H9 (cell line): ENCODE results near the gene WDR82. TPM values are rescaled to one million over a fixed set of nuclear protein-coding genes. Genes with fewer than 3 reads are reported as not detected.

ENCODE experiments used
- DNase-seq: peaks from one replicate; pipeline ENCODE4 v3.0.0-alpha.2; 2017
- H2AFZ ChIP-seq: one replicate; pipeline ENCODE4 v1.6.1; 2013; ENCODE audit warnings: mild to moderate bottlenecking, low read length, control low read depth, moderate library complexity
- H2AK5ac ChIP-seq: 2 replicates; pipeline ENCODE4 v1.6.1; 2013; ENCODE audit warnings: low read length, control low read depth, mixed read lengths; ENCODE audit not compliant: insufficient read length
- H2BK120ac ChIP-seq: one replicate; pipeline ENCODE4 v1.6.1; 2013; ENCODE audit warnings: low read depth, mild to moderate bottlenecking, low read length, control low read depth, inconsistent platforms; ENCODE audit not compliant: poor library complexity, severe bottlenecking
- H2BK12ac ChIP-seq: 2 replicates; pipeline ENCODE4 v1.6.1; 2013; ENCODE audit warnings: low read length, control low read depth, mixed read lengths, low read depth; ENCODE audit not compliant: insufficient read length
- H2BK15ac ChIP-seq: 2 replicates; pipeline ENCODE4 v1.6.1; 2013; ENCODE audit warnings: low read depth, low read length, control low read depth
- H2BK20ac ChIP-seq: one replicate; pipeline ENCODE4 v1.6.1; 2013; ENCODE audit warnings: low read depth, mild to moderate bottlenecking, low read length, control low read depth, inconsistent platforms; ENCODE audit not compliant: poor library complexity, severe bottlenecking
- H2BK5ac ChIP-seq: 2 replicates; pipeline ENCODE4 v1.6.1; 2013; ENCODE audit warnings: low read length, control low read depth, mixed read lengths; ENCODE audit not compliant: insufficient read length
- H3K14ac ChIP-seq: 2 replicates; pipeline ENCODE4 v1.6.1; 2013; ENCODE audit warnings: low read length, control low read depth; ENCODE audit not compliant: insufficient read depth
- H3K18ac ChIP-seq: 2 replicates; pipeline ENCODE4 v1.6.1; 2013; ENCODE audit warnings: low read depth, mild to moderate bottlenecking, mixed read lengths, low read length, control low read depth; ENCODE audit not compliant: insufficient read length
- H3K23ac ChIP-seq: 2 replicates; pipeline ENCODE4 v1.6.1; 2013; ENCODE audit warnings: low read length, control low read depth, mixed read lengths, low read depth; ENCODE audit not compliant: insufficient read length
- H3K23me2 ChIP-seq: 2 replicates; pipeline ENCODE4 v1.6.1; 2013; ENCODE audit warnings: low read depth, mild to moderate bottlenecking, mixed read lengths, low read length, control low read depth; ENCODE audit not compliant: insufficient read length, poor library complexity, severe bottlenecking
- H3K27ac ChIP-seq: 2 replicates; pipeline ENCODE4 v1.5.1; 2013; ENCODE audit warnings: low read length, control low read depth, mixed read lengths, low read depth; ENCODE audit not compliant: insufficient read length
- H3K27me3 ChIP-seq: 2 replicates; pipeline ENCODE4 v1.6.1; 2013; ENCODE audit warnings: low read length, control low read depth, inconsistent platforms; ENCODE audit not compliant: insufficient read depth
- H3K4ac ChIP-seq: 2 replicates; pipeline ENCODE4 v1.6.1; 2013; ENCODE audit warnings: low read depth, mild to moderate bottlenecking, control low read depth, inconsistent platforms, low read length, moderate library complexity
- H3K4me1 ChIP-seq: 2 replicates; pipeline ENCODE4 v1.6.1; 2013; ENCODE audit warnings: low read length, control low read depth, inconsistent platforms; ENCODE audit not compliant: insufficient read depth
- H3K4me2 ChIP-seq: 2 replicates; pipeline ENCODE4 v1.6.1; 2013; ENCODE audit warnings: low read length, control low read depth, mixed read lengths; ENCODE audit not compliant: insufficient read length, insufficient read depth
- H3K56ac ChIP-seq: 2 replicates; pipeline ENCODE4 v1.6.1; 2013; ENCODE audit warnings: low read depth, mild to moderate bottlenecking, mixed read lengths, low read length, control low read depth; ENCODE audit not compliant: insufficient read length
- H3K79me1 ChIP-seq: 2 replicates; pipeline ENCODE4 v1.6.1; 2013; ENCODE audit warnings: low read depth, mild to moderate bottlenecking, moderate library complexity, low read length, control low read depth, inconsistent platforms; ENCODE audit not compliant: insufficient read depth, poor library complexity, severe bottlenecking
- H3K79me2 ChIP-seq: 2 replicates; pipeline ENCODE4 v1.6.1; 2013; ENCODE audit warnings: low read length, control low read depth, inconsistent platforms; ENCODE audit not compliant: insufficient read depth
- H3K9ac ChIP-seq: 2 replicates; pipeline ENCODE4 v1.6.1; 2013; ENCODE audit warnings: low read length, control low read depth, mixed read lengths; ENCODE audit not compliant: insufficient read length; ENCODE audit errors: extremely low read depth
- H3K9me3 ChIP-seq: one replicate; pipeline ENCODE4 v1.6.1; 2013; ENCODE audit warnings: low read depth, low read length, inconsistent platforms; ENCODE audit not compliant: control insufficient read depth
- H3T11ph ChIP-seq: one replicate; pipeline ENCODE4 v1.6.1; 2013; ENCODE audit warnings: mild to moderate bottlenecking, low read length, control low read depth, inconsistent platforms
- H4K20me1 ChIP-seq: one replicate; pipeline ENCODE4 v1.6.1; 2013; ENCODE audit not compliant: control insufficient read depth, insufficient read length, insufficient read depth
- H4K5ac ChIP-seq: 2 replicates; pipeline ENCODE4 v1.6.1; 2013; ENCODE audit warnings: low read depth, mild to moderate bottlenecking, mixed read lengths, low read length, control low read depth; ENCODE audit not compliant: insufficient read length
- H4K8ac ChIP-seq: replicated peaks from 2 replicates; pipeline ENCODE4 v1.6.1; 2013; ENCODE audit warnings: low read length, control low read depth, mixed read lengths, low read depth; ENCODE audit not compliant: insufficient read length
- H4K91ac ChIP-seq: 2 replicates; pipeline ENCODE4 v1.6.1; 2013; ENCODE audit warnings: low read depth, mild to moderate bottlenecking, moderate library complexity, mixed read lengths, low read length, control low read depth; ENCODE audit not compliant: insufficient read length
- H3K27ac Mint-ChIP-seq, 3 experiments: 2 replicates in 2 of 3; 3 replicates in 1 of 3; pipeline ENCODE4 v1.8.0; 2020 to 2021; ENCODE audit warnings: mixed read lengths in 3 of 3, mild to moderate bottlenecking in 1 of 3, moderate library complexity in 1 of 3
- H3K27me3 Mint-ChIP-seq: 2 replicates; pipeline ENCODE4 v1.8.0; 2021; ENCODE audit warnings: low read depth, mild to moderate bottlenecking, moderate library complexity, mixed read lengths
- H3K36me3 Mint-ChIP-seq, 3 experiments: 2 replicates in 2 of 3; 3 replicates in 1 of 3; pipeline ENCODE4 v1.8.0; 2020 to 2021; ENCODE audit warnings: low read depth in 3 of 3, mixed read lengths in 3 of 3; ENCODE audit not compliant: insufficient read depth in 1 of 3
- H3K4me1 Mint-ChIP-seq, 2 experiments: 2 replicates each; pipeline ENCODE4 v1.8.0; 2020; ENCODE audit warnings: mixed read lengths in 2 of 2
- H3K4me3 Mint-ChIP-seq, 2 experiments: 2 replicates in 1 of 2; 3 replicates in 1 of 2; pipeline ENCODE4 v1.8.0; 2020 to 2021; ENCODE audit warnings: mild to moderate bottlenecking in 2 of 2, mixed read lengths in 2 of 2, moderate library complexity in 1 of 2
- H3K9me3 Mint-ChIP-seq, 2 experiments: 2 replicates in 1 of 2; 3 replicates in 1 of 2; pipeline ENCODE4 v1.8.0; 2020; ENCODE audit warnings: mild to moderate bottlenecking in 2 of 2, mixed read lengths in 2 of 2, moderate library complexity in 1 of 2
- WGBS: extraction: QIAGEN DNeasy Blood & Tissue Kit; methylation state at CpG from one replicate; pipeline ENCODE4 v1.1.7; 2013; ENCODE audit warnings: missing lambda C conversion rate, low lambda C conversion rate, mixed read lengths; ENCODE audit not compliant: insufficient read length; ENCODE audit errors: extremely low coverage; 5-methylcytosine and 5-hydroxymethylcytosine counted together
- total RNA-seq: library from RNA; stranded (reverse); gene quantifications from 2 replicates; pipeline ENCODE4 v1.2.1, GENCODE V29; 2021
- TF ChIP-seq, protein P1 (sequence below): fragments of 200-600 bp; sonication (generic); conservative IDR thresholded peaks from 3 replicates; pipeline ENCODE4 v1.8.0; 2021; ENCODE audit warnings: antibody characterized with exemption, mild to moderate bottlenecking

Gene WDR82
- total RNA-seq, 1 experiment from 2014 or later: 83.1 TPM

DNA sequence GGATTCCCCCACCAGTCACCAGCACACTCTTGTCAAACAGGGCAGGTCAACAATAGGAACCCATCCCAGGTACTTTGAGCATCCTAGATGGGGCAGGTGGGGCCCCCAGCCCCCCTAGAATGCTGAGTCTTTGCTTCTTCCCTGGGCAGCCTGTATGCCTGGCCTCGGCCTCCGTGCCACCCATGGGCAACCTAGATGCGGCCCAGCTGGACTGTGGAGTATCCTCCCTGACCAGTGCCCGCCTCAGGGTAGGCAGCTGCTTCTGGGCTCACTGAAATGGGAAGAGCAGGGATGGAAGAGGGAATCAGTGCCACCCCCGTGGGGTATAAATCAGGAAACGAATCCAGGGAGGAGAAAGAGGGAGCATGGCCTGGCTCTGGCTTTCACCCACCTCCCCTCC, 48.5 kb upstream of the WDR82 start:
- Histone ChIP-seq H4K91ac (no peak overlapping the region), H3K18ac (no peak overlapping the region), H3K4ac (no peak overlapping the region), H2BK12ac (no peak overlapping the region), H2BK15ac (no peak overlapping the region), H2BK120ac (no peak overlapping the region), H3K79me2 (no peaks in the 10 kb centered on the region), H3T11ph (no peak overlapping the region), H3K56ac (no peak overlapping the region), H3K23ac (no peak overlapping the region), H3K4me1 (no peaks in the 10 kb centered on the region), H4K5ac (no peak overlapping the region), H3K4me2 (no peak overlapping the region), H3K9ac (no peak overlapping the region), H2AFZ (no peak overlapping the region), H3K23me2 (no peaks in the 10 kb centered on the region), H4K8ac (no peak overlapping the region), H3K9me3 (no peaks in the 10 kb centered on the region), H3K27me3 (no peaks in the 10 kb centered on the region), H2AK5ac (no peak overlapping the region), H3K79me1 (no peaks in the 10 kb centered on the region), H2BK5ac (no peak overlapping the region), H3K27ac (no peak overlapping the region), H2BK20ac (no peak overlapping the region), H4K20me1 (no peaks in the 10 kb centered on the region), H3K14ac (no peak overlapping the region)
- peaks cover 4% of the 10 kb centered on the region for H3K27me3 Mint-ChIP-seq
- peaks cover 0 to 3% of the 10 kb centered on the region in 2 experiments; a peak in 1 of 4 replicates for H3K4me1 Mint-ChIP-seq
- TF ChIP-seq, protein P1, sequence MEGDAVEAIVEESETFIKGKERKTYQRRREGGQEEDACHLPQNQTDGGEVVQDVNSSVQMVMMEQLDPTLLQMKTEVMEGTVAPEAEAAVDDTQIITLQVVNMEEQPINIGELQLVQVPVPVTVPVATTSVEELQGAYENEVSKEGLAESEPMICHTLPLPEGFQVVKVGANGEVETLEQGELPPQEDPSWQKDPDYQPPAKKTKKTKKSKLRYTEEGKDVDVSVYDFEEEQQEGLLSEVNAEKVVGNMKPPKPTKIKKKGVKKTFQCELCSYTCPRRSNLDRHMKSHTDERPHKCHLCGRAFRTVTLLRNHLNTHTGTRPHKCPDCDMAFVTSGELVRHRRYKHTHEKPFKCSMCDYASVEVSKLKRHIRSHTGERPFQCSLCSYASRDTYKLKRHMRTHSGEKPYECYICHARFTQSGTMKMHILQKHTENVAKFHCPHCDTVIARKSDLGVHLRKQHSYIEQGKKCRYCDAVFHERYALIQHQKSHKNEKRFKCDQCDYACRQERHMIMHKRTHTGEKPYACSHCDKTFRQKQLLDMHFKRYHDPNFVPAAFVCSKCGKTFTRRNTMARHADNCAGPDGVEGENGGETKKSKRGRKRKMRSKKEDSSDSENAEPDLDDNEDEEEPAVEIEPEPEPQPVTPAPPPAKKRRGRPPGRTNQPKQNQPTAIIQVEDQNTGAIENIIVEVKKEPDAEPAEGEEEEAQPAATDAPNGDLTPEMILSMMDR: no peak
- H3K4me3 Mint-ChIP-seq: no peak overlapping the region
- H3K27ac Mint-ChIP-seq: no peak overlapping the region
- no CpG with 5 or more reads among the region's 6 CpGs for WGBS
- H3K9me3 Mint-ChIP-seq: no peaks in the 10 kb centered on the region
- no peak for DNase-seq
- H3K36me3 Mint-ChIP-seq: no peaks in the 10 kb centered on the region
